ENCODE measurements around the gene DAPK2. TPM values are rescaled to one million over a fixed set of nuclear protein-coding genes. Genes with fewer than 3 reads are reported as not detected.

Gene DAPK2
- 1.2 to 2.6 TPM (median 2.2 TPM) in 3 replicates for total RNA-seq

DNA sequence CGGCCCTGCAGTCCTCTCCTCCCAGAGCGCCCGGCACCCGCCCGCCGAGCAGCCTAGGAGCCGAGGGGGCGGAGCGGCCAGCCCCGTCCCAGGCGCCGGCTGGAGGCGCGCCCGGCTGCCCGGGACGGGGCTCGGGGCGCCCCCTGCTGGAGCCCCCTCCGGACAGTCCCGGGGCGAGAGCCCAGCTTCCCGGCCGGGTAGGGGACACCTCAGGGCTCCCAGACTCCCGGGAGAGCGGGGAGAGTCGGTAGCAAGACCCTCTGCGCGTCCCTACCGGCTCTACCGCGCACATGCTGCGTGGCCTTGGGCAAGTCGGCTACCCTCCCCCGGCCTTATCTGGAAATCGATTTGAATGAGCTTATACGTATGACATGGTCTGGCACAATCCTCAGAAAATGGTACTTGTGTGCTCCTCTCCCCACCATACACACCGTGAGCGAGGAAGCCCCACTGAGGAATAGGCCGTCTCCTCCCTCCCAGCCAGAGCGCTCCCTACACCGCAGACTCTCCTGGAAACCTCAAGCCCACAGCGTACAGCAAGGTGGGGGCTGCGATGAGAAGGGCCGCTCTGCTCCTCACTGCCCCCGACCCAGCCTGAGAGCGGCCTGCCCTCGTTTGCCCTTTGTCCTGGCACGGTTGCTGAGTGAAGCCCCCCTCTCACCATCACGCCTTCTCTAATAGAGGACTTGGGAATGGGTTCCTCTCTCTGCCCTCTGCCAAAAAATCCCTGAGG, at the start of gene DAPK2:
TSS of gene DAPK2 (minus strand) at position 65 of the 733 bp plus-strand sequence. CDS start 6,224 bp downstream, outside the sequence.
- TF ChIP-seq, protein P1, sequence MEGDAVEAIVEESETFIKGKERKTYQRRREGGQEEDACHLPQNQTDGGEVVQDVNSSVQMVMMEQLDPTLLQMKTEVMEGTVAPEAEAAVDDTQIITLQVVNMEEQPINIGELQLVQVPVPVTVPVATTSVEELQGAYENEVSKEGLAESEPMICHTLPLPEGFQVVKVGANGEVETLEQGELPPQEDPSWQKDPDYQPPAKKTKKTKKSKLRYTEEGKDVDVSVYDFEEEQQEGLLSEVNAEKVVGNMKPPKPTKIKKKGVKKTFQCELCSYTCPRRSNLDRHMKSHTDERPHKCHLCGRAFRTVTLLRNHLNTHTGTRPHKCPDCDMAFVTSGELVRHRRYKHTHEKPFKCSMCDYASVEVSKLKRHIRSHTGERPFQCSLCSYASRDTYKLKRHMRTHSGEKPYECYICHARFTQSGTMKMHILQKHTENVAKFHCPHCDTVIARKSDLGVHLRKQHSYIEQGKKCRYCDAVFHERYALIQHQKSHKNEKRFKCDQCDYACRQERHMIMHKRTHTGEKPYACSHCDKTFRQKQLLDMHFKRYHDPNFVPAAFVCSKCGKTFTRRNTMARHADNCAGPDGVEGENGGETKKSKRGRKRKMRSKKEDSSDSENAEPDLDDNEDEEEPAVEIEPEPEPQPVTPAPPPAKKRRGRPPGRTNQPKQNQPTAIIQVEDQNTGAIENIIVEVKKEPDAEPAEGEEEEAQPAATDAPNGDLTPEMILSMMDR (IDR thresholded peaks at IDR 0.05; ENCODE audit: unreplicated experiment) = peak; percentile 59
- Mint-ChIP-seq H3K4me3 (peak within 1 kb of the TSS; percentile 73), H3K36me3 (no peaks in the 10 kb centered on the region), H3K27me3 (ENCODE audit: low read depth) (peaks cover 47% of the 10 kb centered on the region), H3K27ac (no peak within 1 kb of the TSS), H3K9me3 (no peaks in the 10 kb centered on the region), H3K4me1 (peaks cover 6% of the 10 kb centered on the region)
- peak; percentile 58 to 73 for DNase-seq (ENCODE audit: low spot score in 2 of 2, unreplicated experiment in 2 of 2)

DNA sequence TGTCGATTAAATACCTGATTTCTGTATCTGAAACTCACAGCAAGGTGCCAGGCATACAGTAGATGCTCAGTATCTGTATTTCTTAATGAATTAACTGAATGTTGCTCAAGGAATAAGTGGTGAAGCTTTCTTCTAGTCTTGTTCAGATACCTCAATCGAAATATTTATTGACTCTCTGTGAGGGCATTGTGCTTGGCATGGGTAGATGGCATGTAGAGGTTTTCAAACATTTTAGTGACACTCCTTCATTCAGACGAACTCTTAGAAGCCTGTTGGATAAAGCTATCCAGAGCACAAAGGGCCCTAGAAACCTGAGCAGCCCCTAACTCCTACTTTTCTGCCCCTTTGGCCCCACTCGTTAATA, 49.1 kb upstream of the DAPK2 start:
- H3K36me3 Mint-ChIP-seq = no peaks in the 10 kb centered on the region
- no peaks in the 10 kb centered on the region for H3K9me3 Mint-ChIP-seq
- H3K27ac Mint-ChIP-seq = peak overlapping the region; percentile 98
- H3K4me1 Mint-ChIP-seq = peaks cover 49% of the 10 kb centered on the region
- H3K27me3 Mint-ChIP-seq (ENCODE audit: low read depth) = no peaks in the 10 kb centered on the region
- TF ChIP-seq, protein P1 (IDR thresholded peaks at IDR 0.05; ENCODE audit: unreplicated experiment) = no peak
- no peak for DNase-seq (ENCODE audit: low spot score in 2 of 2, unreplicated experiment in 2 of 2)
- peak overlapping the region; percentile 97 for H3K4me3 Mint-ChIP-seq

- Mint-ChIP-seq H3K9me3 (no peaks in the 10 kb centered on the region), H3K36me3 (peaks cover 2% of the 10 kb centered on the region), H3K27me3 (ENCODE audit: low read depth) (no peaks in the 10 kb centered on the region), H3K4me1 (peaks cover 49% of the 10 kb centered on the region), H3K4me3 (peak within 1 kb of the TSS; percentile 97), H3K27ac (peak within 1 kb of the TSS; percentile 96)
- peak; percentile 73 to 83 for DNase-seq (ENCODE audit: low spot score in 2 of 2, unreplicated experiment in 2 of 2)
- TF ChIP-seq, protein P1 (IDR thresholded peaks at IDR 0.05; ENCODE audit: unreplicated experiment) = no peak
Observed at GRCh38 chr15:64093627-64094417, 47.5 kb upstream of the DAPK2 start, which contains the start of gene CIAO2A. TSS of gene CIAO2A (minus strand) at chr15:64093838. CDS start at chr15:64093768, 70 bp downstream.

DNA sequence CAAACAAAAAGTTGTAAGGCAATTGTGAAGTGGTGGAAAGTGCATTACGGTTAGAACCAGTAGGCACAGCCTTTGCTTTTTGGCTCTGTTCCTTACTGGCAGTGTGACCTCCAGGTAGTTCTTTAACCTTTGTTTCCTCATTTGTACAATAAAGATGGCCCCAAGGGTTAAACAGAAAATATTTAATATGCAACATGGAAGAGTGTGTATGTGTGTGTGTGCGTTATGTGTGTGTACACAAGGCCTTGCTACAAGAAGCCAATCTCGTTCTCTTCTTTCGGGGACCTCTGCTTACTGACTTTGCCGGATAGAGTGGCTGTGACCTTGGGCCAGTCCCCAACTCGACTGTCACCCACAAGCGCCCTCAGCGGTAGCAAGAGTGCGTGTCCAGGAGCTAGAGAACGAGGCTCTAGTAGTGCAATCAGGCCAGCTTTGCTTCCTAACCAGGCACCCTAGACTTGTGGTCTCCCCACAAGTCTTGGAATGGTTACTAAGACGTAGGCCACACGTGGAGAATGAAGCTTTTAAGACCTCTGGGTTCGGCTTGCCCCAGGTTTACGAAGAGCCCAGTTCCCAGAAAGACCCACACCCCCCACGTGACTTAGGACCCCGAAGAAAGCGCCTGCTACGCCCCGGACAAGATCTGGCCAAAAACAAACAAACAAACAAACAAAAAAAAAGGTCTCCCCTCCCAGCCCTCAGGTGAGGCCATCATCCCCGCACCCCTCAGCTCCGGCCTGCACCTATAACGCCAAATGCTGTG, 46.8 kb upstream of the DAPK2 start:
- peaks cover under 1% of the 10 kb centered on the region for H3K9me3 Mint-ChIP-seq
- H3K36me3 Mint-ChIP-seq = peaks cover 8% of the 10 kb centered on the region
- DNase-seq (ENCODE audit: low spot score in 2 of 2, unreplicated experiment in 2 of 2) = peak in 1 of 2 experiments; percentile 42
- no peaks in the 10 kb centered on the region for H3K27me3 Mint-ChIP-seq (ENCODE audit: low read depth)
- peak overlapping the region; percentile 97 for H3K4me3 Mint-ChIP-seq
- H3K4me1 Mint-ChIP-seq = peaks cover 47% of the 10 kb centered on the region
- H3K27ac Mint-ChIP-seq = peak overlapping the region; percentile 96
- TF ChIP-seq, protein P1 (IDR thresholded peaks at IDR 0.05; ENCODE audit: unreplicated experiment) = no peak

GRCh38 chr15:64092075-64092820, 46.0 kb upstream of the DAPK2 start:
- TF ChIP-seq, protein P1 (IDR thresholded peaks at IDR 0.05; ENCODE audit: unreplicated experiment) = no peak
- DNase-seq (ENCODE audit: low spot score in 2 of 2, unreplicated experiment in 2 of 2) = no peak
- H3K4me1 Mint-ChIP-seq = peaks cover 39% of the 10 kb centered on the region
- H3K27me3 Mint-ChIP-seq (ENCODE audit: low read depth) = no peaks in the 10 kb centered on the region
- H3K4me3 Mint-ChIP-seq = peak overlapping the region; percentile 97
- H3K27ac Mint-ChIP-seq = peak overlapping the region; percentile 96
- H3K9me3 Mint-ChIP-seq = peaks cover 5% of the 10 kb centered on the region
- H3K36me3 Mint-ChIP-seq = peaks cover 16% of the 10 kb centered on the region
